HEK293T (cell line): ENCODE measurements around the gene PXN.

Source experiments
- ARNT ChIP-seq: fragments of 450-650 bp; IDR thresholded peaks from 2 replicates; pipeline ENCODE4 v1.6.1; 2017; ENCODE audit warnings: mild to moderate bottlenecking
- BHLHE40 ChIP-seq: fragments of 450-650 bp; IDR thresholded peaks from 2 replicates; pipeline ENCODE4 v1.6.1; 2016; ENCODE audit warnings: mild to moderate bottlenecking, moderate library complexity, borderline replicate concordance
- FOXA1 ChIP-seq: fragments of 450-650 bp; IDR thresholded peaks from 2 replicates; pipeline ENCODE4 v1.6.1; 2016; ENCODE audit warnings: mild to moderate bottlenecking
- FOXK2 ChIP-seq: fragments of 450-650 bp; IDR thresholded peaks from 2 replicates; pipeline ENCODE4 v1.6.1; 2016; ENCODE audit warnings: mild to moderate bottlenecking
- NFRKB ChIP-seq: fragments of 450-650 bp; IDR thresholded peaks from 2 replicates; pipeline ENCODE4 v1.6.1; 2016; ENCODE audit warnings: mild to moderate bottlenecking, moderate library complexity
- SP1 ChIP-seq: fragments of 450-650 bp; IDR thresholded peaks from 2 replicates; pipeline ENCODE4 v1.6.1; 2017
- TARDBP ChIP-seq: fragments of 450-650 bp; IDR thresholded peaks from 2 replicates; pipeline ENCODE4 v1.6.1; 2016
- ZNF384 ChIP-seq: fragments of 450-650 bp; IDR thresholded peaks from 2 replicates; pipeline ENCODE4 v1.6.1; 2016

DNA sequence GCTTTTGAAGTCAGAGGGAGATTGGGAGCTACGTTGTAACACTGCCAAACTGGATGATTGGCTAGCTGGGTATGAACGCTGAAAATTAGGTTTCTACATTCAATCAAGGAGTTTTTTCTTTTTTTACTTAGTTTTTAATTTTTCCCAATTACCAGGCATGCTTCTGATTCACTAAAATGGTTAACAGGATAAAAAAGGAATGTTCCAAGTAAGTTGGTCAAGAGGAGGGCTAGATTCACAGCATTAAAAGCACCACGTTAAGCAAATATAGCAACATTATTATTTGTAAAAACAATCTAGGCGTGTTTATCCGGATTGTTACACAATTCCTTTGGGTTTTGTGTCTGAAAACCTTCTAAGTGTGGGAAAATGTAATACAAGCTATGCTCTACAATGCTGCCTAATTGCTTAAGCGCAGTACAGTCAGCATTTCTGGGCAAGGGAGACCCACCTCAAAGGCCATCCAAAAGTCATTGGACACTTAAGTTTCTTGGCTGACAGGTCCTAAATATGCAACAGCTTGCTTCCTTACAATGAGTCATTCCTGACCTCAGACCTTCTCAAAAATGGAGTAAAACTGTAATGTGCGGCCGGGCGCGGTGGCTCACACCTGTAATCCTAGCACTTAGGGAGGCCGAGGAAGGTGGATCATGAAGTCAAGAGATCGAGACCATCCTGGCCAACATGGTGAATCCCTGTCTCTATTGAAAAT lies 65.8 kb downstream of the PXN start:
- TF ChIP-seq BHLHE40 (no peak), FOXA1 (no peak), SP1 (no peak), FOXK2 (no peak), ZNF384 (no peak), TARDBP (no peak), NFRKB (no peak), ARNT (no peak)
